K562 (cell line): ENCODE measurements around the gene GPC2. TPM values are rescaled to one million over a fixed set of nuclear protein-coding genes. Genes with fewer than 3 reads are reported as not detected.

Experiments
- FOXP4 ChIP-seq: sonication (generic); formaldehyde crosslinking; IDR thresholded peaks from 2 replicates; pipeline ENCODE4 v1.8.0; 2022; ENCODE audit warnings: mild to moderate bottlenecking, missing genetic modification reagents, borderline replicate concordance
- GATA2 ChIP-seq: sonication (generic); formaldehyde crosslinking; IDR thresholded peaks from 2 replicates; pipeline ENCODE4 v1.4.0; 2020; ENCODE audit warnings: mild to moderate bottlenecking, missing genetic modification reagents
- GMEB1 ChIP-seq: fragments of 250-450 bp; sonication (Bioruptor Pico); IDR thresholded peaks from 2 replicates; pipeline ENCODE4 v1.4.0; 2020; ENCODE audit warnings: mild to moderate bottlenecking
- HOXB6 ChIP-seq: fragments of 250-450 bp; sonication (Bioruptor Pico); IDR thresholded peaks from 2 replicates; pipeline ENCODE4 v1.5.1; 2022; ENCODE audit warnings: mild to moderate bottlenecking, borderline replicate concordance
- KDM1A ChIP-seq, 2 experiments: fragments of 450-650 bp; IDR thresholded peaks; 2 replicates each; pipeline ENCODE4 v1.6.1; 2016; ENCODE audit warnings: mild to moderate bottlenecking in 2 of 2
- NONO ChIP-seq, 2 experiments: fragments of 200-400 bp in 1 of 2; fragments of 450-650 bp in 1 of 2; formaldehyde crosslinking in 1 of 2; IDR thresholded peaks; 2 replicates each; pipeline ENCODE4 v1.6.1; 2017; ENCODE audit warnings: low read depth in 2 of 2, mild to moderate bottlenecking in 2 of 2, moderate library complexity in 2 of 2, low read length in 1 of 2
- NR1H2 ChIP-seq: sonication (generic); formaldehyde crosslinking; IDR thresholded peaks from 2 replicates; pipeline ENCODE4 v1.4.0; 2020; ENCODE audit warnings: mild to moderate bottlenecking, missing genetic modification reagents
- POLR2G ChIP-seq: fragments of 200-400 bp; formaldehyde crosslinking; IDR thresholded peaks from 2 replicates; pipeline ENCODE4 v1.6.1; 2017; ENCODE audit warnings: low read depth, mild to moderate bottlenecking, antibody characterized with exemption, low read length, moderate library complexity
- ZNF609 ChIP-seq: sonication (generic); formaldehyde crosslinking; IDR thresholded peaks from 2 replicates; pipeline ENCODE4 v1.8.1; 2023; ENCODE audit warnings: missing genetic modification reagents, mild to moderate bottlenecking, borderline replicate concordance
- ZNF655 ChIP-seq: fragments of 250-450 bp; sonication (Bioruptor Pico); IDR thresholded peaks from 2 replicates; pipeline ENCODE4 v1.5.0; 2021
- ZNF740 ChIP-seq, 3 experiments: fragments of 200-800 bp in 1 of 3; sonication (Bioruptor generic) in 1 of 3; sonication (generic) in 1 of 3; formaldehyde crosslinking in 1 of 3; IDR thresholded peaks; 2 replicates each; pipeline versions ENCODE4 v1.6.1 to v1.8.0; 2016 to 2022; ENCODE audit warnings: mild to moderate bottlenecking in 2 of 3, missing compliant biosample characterization in 2 of 3, missing genetic modification characterization in 2 of 3, missing genetic modification reagents in 1 of 3
- polyA plus RNA-seq, 8 experiments: library from polyadenylated mRNA; depleted of rRNA in 4 of 8; stranded (reverse) in 5 of 8; unstranded in 3 of 8; fragments of >200 nt; fragmentation: Nextera tagmentation in 2 of 8; fragmentation: Illumina TruSeq in 1 of 8; extraction: Ambion mirVana in 2 of 8; extraction: Trizol in 1 of 8; gene quantifications; 2 replicates each; pipeline versions ENCODE4 v1.2.1 to v1.2.3, GENCODE V29; 2011 to 2014; ENCODE audit warnings: inconsistent platforms in 1 of 8, missing spikeins in 1 of 8
- total RNA-seq, 7 experiments: library from RNA; depleted of rRNA in 6 of 7; stranded (reverse); fragments of >200 nt in 6 of 7; fragmentation: Illumina TruSeq in 2 of 7; extraction: Trizol in 2 of 7; gene quantifications; 2 replicates each; pipeline versions ENCODE4 v1.2.1 to v1.2.3, GENCODE V29; 2011 to 2021; ENCODE audit warnings: low replicate concordance in 1 of 7

The GPC2 gene
- total and polyA plus RNA-seq, 9 of the 15 experiments (the other 6 are each of a cell fraction or from before 2014, with no cell fraction given), result 0.06 to 7.7 (median 1.4) TPM; not detected in 1

GRCh38 chr7:100126931-100127865 lies 50.0 kb downstream of the GPC2 start, which contains the start of gene MBLAC1 (continued):
- TF ChIP-seq NONO (IDR thresholded peaks at IDR 0.05; ENCODE audit: low read depth in 2 of 2, low read length in 1 of 2), result peak; percentile 57 to 98; a peak in 3 of 4 replicates
- peak in 1 of 2 experiments; percentile 88; a peak in 2 of 4 replicates for TF ChIP-seq KDM1A (IDR thresholded peaks at IDR 0.05)
- no peak for TF ChIP-seq ZNF655 (CRISPR knock-in tag)
- TF ChIP-seq ZNF609 (CRISPR knock-in tag), result no peak
- peak; percentile 5; the same call in 1 of the 2 replicates for TF ChIP-seq ZNF740 (CRISPR knock-in tag; IDR thresholded peaks at IDR 0.05)
- no peak for TF ChIP-seq ZNF740 (tag; IDR thresholded peaks at IDR 0.05)
- peak; percentile 20; the same call in 1 of the 2 replicates for TF ChIP-seq FOXP4 (CRISPR knock-in tag)
- TF ChIP-seq GATA2 (CRISPR knock-in tag), result no peak
- TF ChIP-seq HOXB6, result no peak
- peak; percentile 82 for TF ChIP-seq POLR2G
- peak; percentile 88 for TF ChIP-seq GMEB1 (CRISPR knock-in tag)
- peak; percentile 98; the same call in 1 of the 2 replicates for TF ChIP-seq NR1H2
